NCI-H146 treated with DMSO at 0.1 percent for 48 hours (cell line): Measurements from ENCODE around the gene TMEM209.
"Not testable (repeated sequence)": the region's sequence is repeated elsewhere in the genome, so short reads cannot be mapped to it uniquely, and the experiment has no call there.

ENCODE experiments used
- DNase-seq: peaks from one replicate; lab custom pipeline; 2025; ENCODE audit not compliant: unreplicated experiment; lab: John Stamatoyannopoulos, UW

The TMEM209 gene

DNA sequence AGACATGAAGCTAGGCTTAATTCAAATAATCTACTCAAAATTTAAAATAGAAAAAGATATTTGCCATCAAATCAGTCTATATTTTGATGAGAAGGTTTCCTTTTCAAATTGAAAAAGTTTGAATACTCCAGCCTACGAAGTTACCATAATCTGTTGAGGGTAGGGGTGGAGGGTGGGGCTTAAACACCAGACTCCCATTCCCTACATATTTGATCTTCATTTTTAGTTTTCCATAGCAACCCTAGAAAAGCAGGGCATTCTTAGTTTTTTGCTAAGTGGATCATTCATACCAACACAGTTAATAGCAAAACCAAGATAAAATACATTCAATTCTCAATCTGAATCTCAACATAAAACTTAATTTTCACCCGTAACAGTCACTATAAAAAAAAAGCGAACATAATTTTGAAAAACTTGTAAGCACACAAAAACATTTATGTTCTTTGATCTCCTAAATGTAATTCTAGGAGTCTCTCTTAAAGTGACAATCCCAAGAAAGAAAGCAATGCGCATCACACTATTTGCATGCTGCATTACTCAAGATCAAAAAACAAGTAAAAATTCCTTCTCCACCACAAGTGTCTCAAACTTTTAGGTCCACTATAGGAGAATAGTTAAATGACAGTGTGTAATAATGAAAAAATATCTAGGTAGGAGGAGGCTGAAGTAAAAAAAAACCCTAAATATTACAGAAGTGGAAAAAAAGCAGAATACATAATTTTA, 30.8 kb downstream of the TMEM209 start:
- DNase-seq, result no peak

DNA sequence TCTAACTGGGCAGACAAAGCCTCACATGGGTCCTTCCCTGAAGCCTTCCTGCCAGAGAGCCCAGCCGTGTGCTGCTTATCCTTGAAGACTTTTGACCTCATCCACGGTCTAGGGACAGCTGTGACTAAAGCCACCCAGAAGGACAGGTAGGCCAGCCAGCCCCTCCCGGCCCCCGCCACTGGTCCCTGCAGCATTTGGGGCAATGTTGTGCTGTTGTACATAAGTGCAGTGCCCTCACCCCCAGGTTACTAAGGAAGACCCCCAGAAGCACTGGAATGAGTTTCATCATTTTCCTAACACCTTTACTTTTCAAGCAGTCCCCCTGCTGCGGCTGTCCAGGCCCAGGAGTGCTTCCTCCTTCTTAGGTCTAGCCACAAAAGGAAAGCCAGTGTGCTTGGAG, 43.0 kb downstream of the TMEM209 start:
- DNase-seq, result no peak

DNA sequence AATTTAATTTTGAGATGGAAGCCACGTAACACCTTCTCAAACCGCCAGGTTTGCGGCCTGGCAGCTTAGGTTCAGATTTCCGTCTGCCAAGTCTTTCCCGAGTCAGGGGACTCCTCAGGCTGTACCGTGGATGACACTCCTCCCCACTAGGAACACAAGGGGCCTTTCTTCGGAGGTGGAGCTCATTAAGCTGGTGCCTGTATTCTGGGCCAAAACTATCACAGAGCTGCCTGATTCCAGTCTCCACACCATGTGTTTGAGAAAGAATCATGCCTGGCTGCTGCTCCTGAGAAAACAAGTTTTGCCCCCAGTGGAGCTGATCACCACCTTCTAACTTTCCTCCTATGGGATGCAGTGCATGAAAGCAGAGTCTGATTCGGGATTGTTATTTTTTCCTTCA, 44.8 kb downstream of the TMEM209 start:
- no peak for DNase-seq

DNA sequence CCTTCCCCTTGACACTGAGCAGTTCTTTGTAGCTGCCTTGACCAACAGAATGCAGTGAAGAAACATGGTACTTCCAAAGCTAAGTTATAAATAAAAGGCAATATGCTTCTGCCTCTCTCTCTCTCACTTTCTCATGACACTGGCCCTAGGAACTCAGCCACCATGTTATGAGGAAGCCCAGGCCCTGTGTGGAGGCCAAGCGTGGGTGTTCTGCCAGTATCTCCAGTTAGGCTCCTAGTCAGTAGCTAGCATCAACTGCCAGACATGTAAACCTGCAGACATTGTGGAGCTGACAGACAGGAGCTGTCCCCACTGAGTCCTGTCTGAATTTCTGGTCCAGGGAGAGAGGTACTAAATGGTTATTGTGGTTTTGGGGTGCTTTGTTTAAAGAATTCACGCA, 45.2 kb downstream of the TMEM209 start:
- DNase-seq, result no peak

DNA sequence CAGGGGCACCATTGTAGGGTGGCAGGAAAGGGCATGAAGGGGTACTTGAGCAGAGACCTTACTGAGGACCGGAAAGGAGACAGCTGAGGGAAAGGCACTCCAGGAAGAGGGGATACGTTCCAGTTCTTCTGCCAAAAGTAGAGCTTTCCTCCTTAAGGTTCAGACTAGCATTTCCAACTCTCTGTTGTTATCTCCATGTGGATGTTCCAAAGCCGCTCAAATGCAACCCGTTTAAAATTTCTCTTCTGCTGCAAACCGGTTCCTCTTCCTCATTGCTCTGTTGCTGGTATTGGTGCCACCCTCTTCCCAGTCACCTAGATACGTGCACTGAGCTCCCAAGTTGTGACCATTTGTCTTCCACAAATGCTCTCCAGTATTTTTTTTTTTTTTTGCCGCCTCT, 47.5 kb downstream of the TMEM209 start:
- DNase-seq, result no peak

DNA sequence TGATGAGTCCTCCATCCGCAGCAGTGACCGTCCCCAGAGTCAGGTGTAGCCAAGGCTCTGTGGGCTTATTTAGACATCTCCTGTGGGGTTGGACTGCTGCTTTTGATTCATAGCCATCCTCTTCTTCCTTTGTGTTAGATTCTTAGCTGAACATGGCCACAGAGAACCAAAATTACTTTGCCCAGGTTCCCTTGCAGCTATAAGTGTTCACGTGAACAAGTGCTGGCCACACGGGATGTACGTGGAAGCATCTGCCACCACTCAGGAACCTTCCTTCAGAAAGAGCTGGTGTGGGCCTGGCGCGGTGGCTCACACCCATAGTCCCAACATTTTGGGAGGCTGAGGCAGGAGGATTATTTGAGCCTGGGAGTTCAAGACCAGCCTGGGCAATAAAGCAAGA, 49.1 kb downstream of the TMEM209 start:
- no peak for DNase-seq

DNA sequence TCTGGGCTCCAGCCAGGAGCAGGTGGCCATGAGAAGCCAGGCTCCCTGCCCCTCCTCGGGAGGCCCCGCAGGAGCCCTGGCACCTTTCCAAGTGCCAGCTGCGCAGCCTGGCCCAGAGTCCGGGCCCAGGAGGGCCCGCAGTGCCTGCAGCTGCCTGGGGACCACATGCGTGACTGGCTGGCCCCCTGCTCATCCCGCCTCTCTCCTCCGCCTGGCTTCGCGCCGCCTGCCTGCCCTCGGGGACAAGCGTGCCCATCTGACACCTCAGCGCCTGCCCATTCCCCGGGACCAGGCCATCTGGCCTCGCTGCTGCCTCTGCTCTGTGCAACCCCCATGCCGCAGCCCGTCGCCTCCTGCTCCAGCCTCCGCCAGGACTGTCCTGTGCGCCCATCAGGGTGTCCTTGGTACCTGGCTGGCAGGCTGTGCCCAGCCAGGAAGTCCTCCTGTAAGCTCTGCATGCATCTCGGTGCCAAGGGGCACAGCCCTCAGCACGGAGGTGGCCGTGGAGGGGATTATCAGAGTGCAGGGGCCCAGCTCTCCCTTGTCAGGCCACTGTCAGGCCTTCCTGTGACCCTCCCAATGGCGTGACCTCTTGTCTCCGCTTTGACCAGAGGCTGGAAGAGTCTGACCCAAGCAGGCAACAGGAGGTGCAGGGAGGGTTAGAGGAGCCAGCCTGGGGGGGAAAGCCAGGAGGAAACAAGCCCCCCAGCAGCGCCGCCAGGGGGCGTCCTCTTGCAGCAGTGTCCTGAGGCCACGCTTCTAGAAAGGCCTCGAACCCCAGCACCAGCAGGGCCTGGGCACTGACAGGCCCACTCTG, 50.5 kb downstream of the TMEM209 start:
- peak; percentile 56 for DNase-seq

DNA sequence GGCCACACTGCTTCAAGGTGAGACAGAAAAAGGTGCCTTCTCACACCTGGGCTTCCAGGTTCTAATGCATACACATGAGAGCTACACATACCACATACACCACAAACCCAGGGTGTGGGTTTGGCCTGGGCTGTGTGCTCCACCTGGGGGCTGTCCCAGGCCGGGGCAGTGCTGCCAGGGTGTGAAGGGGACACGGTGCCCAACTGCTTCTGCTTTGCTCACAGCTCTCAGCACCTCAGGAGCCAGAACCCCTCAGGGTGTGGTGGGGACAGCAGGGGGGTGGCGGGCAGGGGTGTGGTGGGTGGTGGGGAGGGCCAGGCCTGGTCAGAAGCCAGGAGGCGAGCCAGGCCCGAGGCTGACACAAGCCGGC, 51.1 kb downstream of the TMEM209 start:
- DNase-seq, result no peak

DNA sequence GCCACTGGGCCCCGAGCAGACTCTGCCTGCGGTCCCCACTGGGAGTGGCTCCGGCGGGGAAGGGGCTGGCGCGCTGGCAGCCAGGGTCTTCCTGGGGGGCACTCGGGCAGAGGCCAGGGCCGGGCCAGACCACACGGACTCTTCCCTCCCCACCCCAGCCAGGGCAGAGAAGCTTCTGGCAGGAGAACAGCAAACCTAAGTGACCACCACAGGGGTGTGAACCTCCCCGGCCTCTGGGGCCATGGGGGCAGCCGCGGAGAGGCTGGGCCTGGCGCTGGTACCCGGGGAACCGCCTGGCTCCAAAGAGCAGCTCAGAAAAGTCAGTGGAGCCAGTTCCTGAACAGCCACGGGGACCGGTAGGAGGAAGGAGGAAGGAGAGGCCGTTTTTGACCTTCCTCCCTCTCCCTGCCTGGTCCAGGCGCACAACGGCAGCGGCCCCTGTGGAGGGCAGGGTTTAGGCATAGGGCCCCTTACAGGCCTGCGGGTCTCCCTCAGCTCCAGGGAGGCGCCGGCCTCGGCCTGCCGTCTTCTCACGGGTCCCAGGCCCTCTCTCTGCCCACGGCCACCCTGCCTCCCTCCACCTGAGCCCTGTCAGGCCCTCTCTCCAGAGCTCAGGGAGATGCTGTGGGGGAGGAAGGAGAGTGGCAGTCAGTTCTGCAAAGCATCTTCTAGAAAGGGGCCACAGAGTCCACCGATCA, 51.8 kb downstream of the TMEM209 start:
- no peak for DNase-seq

DNA sequence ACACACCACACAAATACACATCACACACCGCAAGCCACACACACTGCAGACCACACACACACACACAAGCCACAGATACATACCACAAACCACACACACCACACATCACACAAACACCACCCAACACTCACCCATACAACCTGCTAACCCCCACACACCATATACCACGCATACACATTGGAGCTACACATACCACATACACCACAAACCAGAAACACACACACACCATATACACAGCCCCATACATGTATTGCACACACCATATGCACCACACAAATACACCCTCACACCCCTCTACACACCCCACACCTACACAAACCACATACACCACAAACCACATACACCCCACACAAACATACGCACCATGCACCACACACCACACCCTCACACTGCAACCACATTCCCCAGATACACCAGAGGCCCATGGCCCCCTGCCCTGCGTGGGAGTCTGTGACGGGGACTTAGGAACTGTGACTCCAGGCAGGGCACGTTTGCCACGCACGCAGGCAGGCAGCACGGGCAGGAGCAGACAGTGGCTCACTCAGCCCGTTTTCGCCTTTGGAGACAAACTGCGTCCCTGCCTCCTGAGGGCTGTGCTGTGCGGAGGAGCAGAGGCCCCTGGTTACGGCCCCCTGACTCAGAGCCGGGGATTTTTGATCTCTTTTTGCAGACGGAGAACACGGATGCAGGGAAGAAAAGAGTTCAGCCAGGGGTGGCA, 52.6 kb downstream of the TMEM209 start:
- DNase-seq, result no peak

DNA sequence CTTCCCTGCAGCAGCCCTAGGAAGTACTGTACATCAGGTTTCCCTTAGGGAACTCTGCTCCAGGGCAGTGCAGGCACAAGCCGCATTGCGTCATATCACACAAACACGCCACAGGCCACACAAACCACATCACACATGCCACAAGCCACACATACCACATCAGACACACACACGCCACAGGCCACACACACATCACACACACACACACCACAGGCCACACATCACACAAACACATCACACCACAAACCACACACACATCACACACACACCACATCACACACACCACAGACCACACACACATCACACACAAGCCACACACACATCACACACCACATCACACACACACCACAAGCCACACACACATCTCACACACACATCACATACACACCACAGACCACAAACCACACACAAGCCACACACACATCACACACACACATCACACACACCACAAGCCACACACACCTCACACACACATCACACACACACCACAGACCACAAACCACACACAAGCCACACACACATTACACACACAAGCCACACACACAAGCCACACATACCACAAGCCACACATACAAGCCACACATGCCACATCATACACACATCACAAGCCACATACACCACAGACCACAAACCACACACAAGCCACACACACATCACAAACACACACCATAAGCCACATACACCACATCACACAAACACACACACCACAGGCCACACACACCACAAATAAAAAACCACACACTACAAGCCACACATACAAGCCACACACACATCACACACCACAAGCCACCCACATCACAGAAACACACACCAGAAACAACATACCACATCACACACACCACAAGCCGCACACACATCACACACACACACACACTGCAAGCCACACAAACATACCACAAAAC, 53.4 kb downstream of the TMEM209 start:
- no peak for DNase-seq

DNA sequence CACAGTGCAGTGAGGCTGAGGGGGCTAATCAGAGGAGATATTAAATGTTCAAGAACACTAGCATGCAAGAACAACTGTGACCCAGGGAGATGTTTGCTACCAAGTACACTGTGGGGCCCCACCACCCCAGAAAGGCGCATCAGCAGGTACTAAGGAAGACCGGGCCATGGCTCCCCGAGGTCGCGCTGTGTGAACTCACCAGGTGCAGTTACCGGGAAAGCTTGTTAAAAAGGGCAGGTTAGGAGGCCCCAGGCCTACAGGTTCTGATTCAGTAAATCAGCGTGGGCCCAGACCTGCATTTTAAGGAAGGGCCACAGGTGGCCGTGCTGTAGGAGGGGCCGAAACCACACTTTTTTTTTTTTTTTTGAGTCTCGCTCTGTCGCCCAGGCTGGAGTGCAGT, 54.6 kb downstream of the TMEM209 start:
- no peak for DNase-seq

DNA sequence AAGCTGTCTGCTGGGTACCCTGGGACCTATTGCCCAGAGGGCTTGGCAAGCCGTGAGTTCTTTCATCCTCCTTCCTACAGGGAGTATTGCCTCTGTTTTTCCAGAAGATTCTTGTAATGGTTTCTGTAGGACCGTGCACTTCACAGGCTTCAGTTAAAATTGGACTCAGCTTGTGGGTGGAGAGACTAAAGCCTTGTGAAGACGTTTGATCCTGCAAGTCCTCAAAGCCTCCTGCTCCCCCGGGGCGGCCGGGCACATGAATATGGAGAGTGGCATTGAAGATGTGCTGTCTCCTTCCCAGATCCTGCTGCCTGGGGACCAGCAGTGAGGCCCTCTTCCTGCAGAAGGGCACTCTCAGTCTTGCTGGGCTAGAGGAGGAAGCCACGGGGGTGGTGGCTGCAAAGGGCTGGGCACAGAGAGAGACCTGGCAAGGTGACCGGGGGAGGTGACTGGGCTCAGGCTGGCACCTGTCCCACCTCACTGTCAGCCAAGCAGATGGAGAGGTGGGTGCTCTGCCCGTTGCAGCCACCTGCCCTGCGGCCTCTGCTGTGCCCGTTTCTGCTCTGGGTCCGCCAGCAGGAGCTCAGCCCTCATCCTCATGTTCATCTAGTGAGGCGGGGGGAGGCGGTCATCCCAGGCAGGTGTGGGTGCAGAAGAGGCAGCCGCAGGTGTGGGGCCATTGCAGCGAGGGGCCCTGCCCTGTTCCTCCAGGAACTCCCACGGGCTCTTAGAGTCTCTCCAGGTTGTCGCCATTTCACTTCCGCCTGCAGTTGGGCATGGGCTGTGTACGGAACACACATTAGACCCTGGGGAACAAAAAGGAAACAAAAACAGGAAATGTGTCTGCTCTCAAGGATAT, 55.7 kb downstream of the TMEM209 start:
- no peak for DNase-seq

DNA sequence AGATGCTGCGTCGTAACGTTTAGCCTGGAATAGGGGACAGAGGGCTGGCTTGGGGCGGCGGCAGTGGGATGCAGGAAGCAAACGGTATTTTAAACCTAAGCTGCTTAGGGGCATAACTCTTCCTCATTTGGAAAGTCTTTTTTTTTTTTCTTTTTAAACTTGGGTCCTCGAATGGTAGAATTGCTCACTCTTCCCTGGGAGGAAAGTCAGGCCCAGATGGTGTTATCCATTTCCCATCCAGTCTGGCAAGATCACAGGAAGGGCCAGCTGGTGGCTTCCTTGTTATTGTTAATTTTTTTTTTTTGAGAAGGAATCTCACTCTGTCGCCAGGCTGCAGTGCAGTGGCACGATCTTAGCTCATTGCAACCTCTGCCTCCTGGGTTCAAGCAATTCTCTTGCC, 56.6 kb downstream of the TMEM209 start:
- DNase-seq, result no peak

DNA sequence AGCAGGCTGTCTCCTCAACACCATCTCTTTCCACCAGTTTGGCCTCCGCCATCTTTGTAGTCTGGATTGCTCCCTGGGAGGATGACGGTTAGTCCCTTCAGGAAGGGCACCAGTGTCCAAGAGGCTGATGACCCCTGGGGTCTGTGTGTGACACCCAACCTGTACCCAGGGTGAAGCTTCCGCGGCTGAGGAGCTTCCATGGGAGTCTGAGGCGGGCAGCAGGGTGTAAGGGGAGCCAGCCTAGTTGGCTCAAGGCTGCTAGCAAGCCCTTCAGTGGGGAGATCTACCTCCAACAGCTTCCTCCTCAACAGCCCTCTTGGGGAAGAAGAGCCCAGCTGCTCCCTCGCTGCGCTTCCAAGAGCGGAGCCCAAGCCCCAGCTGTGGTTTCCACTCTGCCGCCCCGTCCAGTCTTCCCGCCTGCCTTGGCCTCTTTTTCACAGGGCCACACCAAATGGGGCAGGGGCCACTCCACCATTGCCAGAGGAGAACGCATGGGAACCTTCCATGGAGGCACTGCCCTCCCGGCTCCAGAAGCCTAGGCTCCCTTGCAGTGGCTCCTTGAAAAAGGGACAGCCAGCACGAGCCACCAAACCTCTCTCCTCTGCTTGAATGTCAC, 57.4 kb downstream of the TMEM209 start:
- no peak for DNase-seq

DNA sequence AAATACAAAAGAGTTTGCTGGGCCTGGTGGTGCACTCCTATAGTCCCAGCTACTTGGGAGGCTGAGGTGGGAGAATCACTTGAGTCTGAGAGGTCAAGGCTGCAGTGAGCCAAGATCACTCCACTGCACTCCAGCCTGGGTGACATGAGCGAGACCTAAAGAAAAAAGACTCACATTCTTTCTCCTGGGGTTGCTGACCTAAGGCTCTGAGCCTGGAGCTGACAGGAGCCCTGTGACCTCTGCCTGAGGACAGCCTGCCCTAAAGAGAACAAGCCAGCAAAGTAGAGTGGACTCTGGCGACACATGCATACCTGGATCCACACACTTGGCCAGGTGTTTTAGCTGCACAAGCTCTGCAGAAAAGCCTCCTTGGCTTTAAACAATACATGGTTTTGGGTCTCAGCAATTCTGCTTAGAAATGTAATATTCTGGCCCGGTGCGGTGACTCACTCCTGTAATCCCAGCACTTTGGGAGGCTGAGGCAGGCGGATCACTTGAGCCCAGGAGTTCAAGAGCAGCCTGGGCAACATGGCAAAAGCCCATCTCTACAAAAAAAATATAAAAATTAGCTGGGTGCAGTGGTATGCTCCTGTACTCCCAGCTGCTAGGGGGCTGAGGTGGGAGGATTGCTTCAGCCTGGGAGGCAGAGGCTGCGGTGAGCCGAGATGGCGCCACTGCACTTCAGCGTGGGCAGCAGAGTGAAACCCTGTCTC, 58.4 kb downstream of the TMEM209 start:
- no peak for DNase-seq

DNA sequence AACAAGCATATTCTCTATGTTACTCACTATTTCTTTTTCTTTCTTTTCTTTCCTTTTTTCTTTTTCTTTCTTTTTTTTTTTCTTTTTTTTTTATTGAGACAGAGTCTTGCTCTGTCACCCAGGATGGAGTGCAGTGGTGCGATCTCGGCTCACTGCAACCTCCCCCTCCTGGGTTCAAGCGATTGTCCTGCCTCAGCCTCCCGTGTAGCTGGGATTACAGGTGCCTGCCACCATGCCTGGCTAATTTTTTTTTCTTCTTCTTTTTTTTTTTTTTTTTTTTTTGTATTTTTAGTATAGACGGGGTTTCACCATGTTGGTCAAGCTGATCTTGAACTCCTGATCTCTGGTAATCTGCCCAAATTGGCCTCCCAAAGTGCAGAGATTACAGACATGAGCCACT, 59.1 kb downstream of the TMEM209 start:
- DNase-seq, result not testable (repeated sequence)

DNA sequence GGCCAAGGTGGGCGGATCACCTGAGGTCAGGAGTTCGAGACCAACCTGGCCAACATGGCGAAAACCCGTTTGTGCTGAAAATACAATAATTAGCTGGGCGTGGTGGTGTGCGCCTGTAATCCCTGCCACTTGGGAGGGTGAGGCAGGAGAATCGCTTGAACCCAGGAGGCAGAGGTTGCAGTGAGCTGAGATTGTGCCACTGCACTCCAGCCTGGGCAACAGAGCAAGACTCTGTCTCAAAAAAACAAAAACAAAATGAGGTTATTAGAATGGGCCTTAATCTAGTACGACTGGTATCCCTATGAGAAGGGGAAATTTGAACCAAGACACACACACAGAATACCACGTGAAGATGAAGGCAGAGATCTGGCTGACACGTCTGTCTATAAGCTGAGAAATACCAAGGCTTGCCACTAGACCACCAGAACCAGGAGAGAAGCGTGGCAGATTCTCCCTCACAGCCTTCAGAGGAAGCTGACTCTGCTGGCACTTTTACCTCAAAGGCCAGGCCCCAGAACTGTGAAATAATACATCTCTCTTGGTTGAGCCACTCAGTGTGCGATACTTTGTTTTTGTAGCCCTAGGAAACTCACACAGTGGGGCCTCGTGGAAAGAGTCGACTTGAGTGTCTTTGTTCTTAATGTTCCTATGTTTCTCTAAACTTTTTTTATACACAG, 59.6 kb downstream of the TMEM209 start:
- no peak for DNase-seq
